HepG2 (cell line): ENCODE results near the gene SLC38A3. TPM values are rescaled to one million over a fixed set of nuclear protein-coding genes. Genes with fewer than 3 reads are reported as not detected.

ENCODE experiments used
- ARNT2 ChIP-seq: sonication (generic); formaldehyde crosslinking; IDR thresholded peaks from 2 replicates; pipeline ENCODE4 v1.8.0; 2022; ENCODE audit warnings: mild to moderate bottlenecking, low read depth, missing genetic modification reagents, moderate library complexity
- ATF7 ChIP-seq, 2 experiments: fragments of 450-650 bp in 1 of 2; sonication (generic) in 1 of 2; formaldehyde crosslinking in 1 of 2; IDR thresholded peaks; 2 replicates each; pipeline versions ENCODE4 v1.4.0 to v1.6.1; 2016 to 2020; ENCODE audit warnings: antibody characterized with exemption in 1 of 2, mild to moderate bottlenecking in 1 of 2, missing genetic modification reagents in 1 of 2
- CHCHD3 ChIP-seq: sonication (generic); formaldehyde crosslinking; IDR thresholded peaks from 2 replicates; pipeline ENCODE4 v1.8.0; 2022; ENCODE audit warnings: mild to moderate bottlenecking, missing genetic modification reagents, moderate library complexity
- FIP1L1 ChIP-seq: fragments of 200-400 bp; formaldehyde crosslinking; IDR thresholded peaks from 2 replicates; pipeline ENCODE4 v1.6.1; 2018; ENCODE audit warnings: low read depth, mild to moderate bottlenecking, low read length, moderate library complexity, borderline replicate concordance; ENCODE audit not compliant: insufficient read depth
- FOXP4 ChIP-seq: sonication (generic); formaldehyde crosslinking; IDR thresholded peaks from 2 replicates; pipeline ENCODE4 v1.4.0; 2020; ENCODE audit warnings: missing genetic modification reagents
- GMEB2 ChIP-seq: IDR thresholded peaks from 2 replicates; pipeline ENCODE4 v1.6.1; 2016; ENCODE audit warnings: missing biosample characterization, missing genetic modification reagents, low read depth
- HMGA1 ChIP-seq: sonication (generic); formaldehyde crosslinking; conservative IDR thresholded peaks from 2 replicates; pipeline ENCODE4 v1.4.0; 2020; ENCODE audit warnings: missing genetic modification reagents
- HOXA3 ChIP-seq: sonication (generic); formaldehyde crosslinking; IDR thresholded peaks from 2 replicates; pipeline ENCODE4 v1.5.0; 2020; ENCODE audit warnings: missing genetic modification reagents
- IRX3 ChIP-seq: sonication (generic); formaldehyde crosslinking; IDR thresholded peaks from 2 replicates; pipeline ENCODE4 v1.8.1; 2023; ENCODE audit warnings: mild to moderate bottlenecking, low read depth, missing genetic modification reagents, borderline replicate concordance
- KDM3A ChIP-seq: IDR thresholded peaks from 2 replicates; pipeline ENCODE4 v1.6.1; 2018; ENCODE audit warnings: low read depth, missing compliant biosample characterization
- KDM4B ChIP-seq: sonication (generic); formaldehyde crosslinking; IDR thresholded peaks from 2 replicates; pipeline ENCODE4 v1.4.0; 2020; ENCODE audit warnings: missing genetic modification reagents
- MYC ChIP-seq: sonication (generic); formaldehyde crosslinking; IDR thresholded peaks from 2 replicates; pipeline ENCODE4 v1.9.0; 2021; ENCODE audit warnings: missing genetic modification reagents, borderline replicate concordance
- NR0B2 ChIP-seq: sonication (generic); formaldehyde crosslinking; IDR thresholded peaks from 2 replicates; pipeline ENCODE4 v1.4.0; 2020; ENCODE audit warnings: mild to moderate bottlenecking, missing genetic modification reagents
- REXO4 ChIP-seq: sonication (generic); formaldehyde crosslinking; IDR thresholded peaks from 2 replicates; pipeline ENCODE4 v1.8.0; 2022; ENCODE audit warnings: missing genetic modification reagents, mild to moderate bottlenecking, borderline replicate concordance
- RFXANK ChIP-seq: IDR thresholded peaks from 2 replicates; pipeline ENCODE4 v1.6.1; 2016
- ZFYVE20 ChIP-seq: sonication (generic); formaldehyde crosslinking; IDR thresholded peaks from 2 replicates; pipeline ENCODE4 v1.8.0; 2023; ENCODE audit warnings: low read depth, mild to moderate bottlenecking, moderate library complexity, missing genetic modification reagents, borderline replicate concordance
- ZNF232 ChIP-seq: sonication (generic); formaldehyde crosslinking; IDR thresholded peaks from 2 replicates; pipeline ENCODE4 v1.4.0; 2020; ENCODE audit warnings: missing genetic modification reagents, borderline replicate concordance
- ZNF563 ChIP-seq: sonication (generic); formaldehyde crosslinking; IDR thresholded peaks from 2 replicates; pipeline ENCODE4 v1.8.0; 2022; ENCODE audit warnings: mild to moderate bottlenecking, moderate library complexity, missing genetic modification reagents
- ZNF766 ChIP-seq: sonication (generic); formaldehyde crosslinking; IDR thresholded peaks from 2 replicates; pipeline ENCODE4 v1.5.0; 2020; ENCODE audit warnings: missing genetic modification reagents, borderline replicate concordance
- polyA plus RNA-seq, 8 experiments: library from polyadenylated mRNA; depleted of rRNA in 3 of 8; stranded (reverse) in 7 of 8; unstranded in 1 of 8; fragments of >200 nt; fragmentation: Illumina TruSeq in 4 of 8; extraction: Trizol in 4 of 8; gene quantifications; 2 replicates each; pipeline versions ENCODE4 v1.2.1 to v1.2.3, GENCODE V29; 2011 to 2016; ENCODE audit warnings: low read depth in 4 of 8, missing spikeins in 1 of 8, mixed read lengths in 1 of 8; ENCODE audit not compliant: insufficient read depth in 1 of 8
- total RNA-seq, 5 experiments: library from RNA; depleted of rRNA; stranded (reverse); fragments of >200 nt; fragmentation: Illumina TruSeq; extraction: Trizol; gene quantifications; 2 replicates each; pipeline ENCODE4 v1.2.3, GENCODE V29; 2016; ENCODE audit warnings: low read depth in 1 of 5
- TF ChIP-seq, protein P1 (sequence below): sonication (generic); formaldehyde crosslinking; IDR thresholded peaks from 2 replicates; pipeline ENCODE4 v1.8.0; 2022; ENCODE audit warnings: missing genetic modification reagents, mild to moderate bottlenecking, inconsistent platforms, borderline replicate concordance
- TF ChIP-seq, protein P2 (sequence below): sonication (generic); formaldehyde crosslinking; IDR thresholded peaks from 2 replicates; pipeline ENCODE4 v1.8.1; 2023; ENCODE audit warnings: mild to moderate bottlenecking, inconsistent platforms, moderate library complexity, missing genetic modification reagents, borderline replicate concordance

The SLC38A3 gene
- total and polyA plus RNA-seq, 2 of the 13 experiments (the other 11 are each of a cell fraction or from before 2014, with no cell fraction given) = 29.8 to 164 TPM

DNA sequence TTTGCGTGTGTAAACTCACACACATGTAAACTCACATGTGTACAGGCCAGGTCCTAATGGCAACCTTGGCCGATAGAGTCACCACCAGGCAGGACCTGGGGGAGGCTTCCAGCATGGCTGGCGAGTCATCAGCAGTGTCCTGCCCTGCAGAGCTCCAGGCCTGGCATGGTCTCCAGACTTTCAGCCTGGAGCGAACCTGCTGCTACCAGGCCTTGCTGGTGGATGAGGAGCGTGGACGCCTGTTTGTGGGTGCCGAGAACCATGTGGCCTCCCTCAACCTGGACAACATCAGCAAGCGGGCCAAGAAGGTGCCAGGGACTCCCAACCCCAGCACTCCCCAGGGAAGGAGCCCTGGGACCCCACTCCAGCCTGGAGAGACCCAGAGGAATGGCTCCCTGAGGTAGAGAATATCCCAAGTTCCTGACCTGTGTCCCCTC is 64.9 kb downstream of the SLC38A3 start (continued):
- 0 out of 2 replicates have a peak, but pooled peaks have one; percentile 10 for TF ChIP-seq ZNF563 (CRISPR knock-in tag)
- TF ChIP-seq FIP1L1 = no peak
- 0 out of 2 replicates have a peak, but pooled peaks have one; percentile 27 for TF ChIP-seq FOXP4 (CRISPR knock-in tag)
- no peak for TF ChIP-seq NR0B2 (CRISPR knock-in tag)
- no peak for TF ChIP-seq GMEB2 (CRISPR knock-in tag)
- TF ChIP-seq IRX3 = no peak
- peak; percentile 38; the same call in 1 of the 2 replicates for TF ChIP-seq MYC (CRISPR knock-in tag)
- TF ChIP-seq, protein P1, sequence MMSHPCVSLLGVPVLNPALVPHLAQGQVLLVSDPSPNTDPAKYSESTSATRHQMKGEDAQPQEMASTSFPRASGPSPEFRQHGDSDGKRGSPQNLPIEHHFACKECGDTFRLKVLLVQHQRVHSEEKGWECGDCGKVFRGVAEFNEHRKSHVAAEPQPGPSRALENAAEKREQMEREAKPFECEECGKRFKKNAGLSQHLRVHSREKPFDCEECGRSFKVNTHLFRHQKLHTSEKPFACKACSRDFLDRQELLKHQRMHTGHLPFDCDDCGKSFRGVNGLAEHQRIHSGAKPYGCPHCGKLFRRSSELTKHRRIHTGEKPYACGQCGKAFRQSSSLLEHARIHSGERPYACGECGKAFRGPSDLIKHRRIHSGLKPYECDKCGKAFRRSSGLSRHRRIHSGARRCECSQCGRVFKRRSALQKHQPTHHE (CRISPR knock-in tag) = no peak
- no peak for TF ChIP-seq REXO4
- 0 out of 2 replicates have a peak, but pooled peaks have one; percentile 33 for TF ChIP-seq ZNF232 (CRISPR knock-in tag)
- no peak for TF ChIP-seq ZNF766 (CRISPR knock-in tag)
- TF ChIP-seq HOXA3 = peak; percentile 31; the same call in 1 of the 2 replicates
- TF ChIP-seq, protein P2, sequence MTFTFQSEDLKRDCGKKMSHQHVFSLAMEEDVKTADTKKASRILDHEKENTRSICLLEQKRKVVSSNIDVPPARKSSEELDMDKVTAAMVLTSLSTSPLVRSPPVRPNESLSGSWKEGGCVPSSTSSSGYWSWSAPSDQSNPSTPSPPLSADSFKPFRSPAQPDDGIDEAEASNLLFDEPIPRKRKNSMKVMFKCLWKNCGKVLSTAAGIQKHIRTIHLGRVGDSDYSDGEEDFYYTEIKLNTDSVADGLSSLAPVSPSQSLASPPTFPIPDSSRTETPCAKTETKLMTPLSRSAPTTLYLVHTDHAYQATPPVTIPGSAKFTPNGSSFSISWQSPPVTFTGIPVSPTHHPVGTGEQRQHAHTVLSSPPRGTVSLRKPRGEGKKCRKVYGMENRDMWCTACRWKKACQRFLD = peak; percentile 44; the same call in 1 of the 2 replicates
- no peak for TF ChIP-seq KDM4B (CRISPR knock-in tag)
- TF ChIP-seq ARNT2 (CRISPR knock-in tag) = no peak
- no peak for TF ChIP-seq CHCHD3 (CRISPR knock-in tag)
- TF ChIP-seq ATF7 (IDR thresholded peaks at IDR 0.05) = no peak
- 0 out of 2 replicates have a peak, but pooled peaks have one; percentile 13 for TF ChIP-seq ATF7 (CRISPR knock-in tag; IDR thresholded peaks at IDR 0.05)
- TF ChIP-seq HMGA1 (CRISPR knock-in tag) = no peak
- TF ChIP-seq KDM3A (CRISPR knock-in tag) = no peak
- no peak for TF ChIP-seq ZFYVE20 (CRISPR knock-in tag)
- TF ChIP-seq RFXANK (CRISPR knock-in tag) = no peak
